ENCODE results near the gene GJB5.

DNA sequence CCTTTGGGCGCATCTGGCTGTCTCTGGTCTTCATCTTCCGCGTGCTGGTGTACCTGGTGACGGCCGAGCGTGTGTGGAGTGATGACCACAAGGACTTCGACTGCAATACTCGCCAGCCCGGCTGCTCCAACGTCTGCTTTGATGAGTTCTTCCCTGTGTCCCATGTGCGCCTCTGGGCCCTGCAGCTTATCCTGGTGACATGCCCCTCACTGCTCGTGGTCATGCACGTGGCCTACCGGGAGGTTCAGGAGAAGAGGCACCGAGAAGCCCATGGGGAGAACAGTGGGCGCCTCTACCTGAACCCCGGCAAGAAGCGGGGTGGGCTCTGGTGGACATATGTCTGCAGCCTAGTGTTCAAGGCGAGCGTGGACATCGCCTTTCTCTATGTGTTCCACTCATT is 2.5 kb downstream of the GJB5 start:
- TF ChIP-seq POLR2A (IDR thresholded peaks at IDR 0.05; ENCODE audit: low read length) (no peak), GATA1 (IDR thresholded peaks at IDR 0.05; ENCODE audit: low read depth, low read length) (no peak)

Data from erythroblast (primary cell).